ENCODE measurements around the gene SCML2.
"Not testable (repeated sequence)": the region's sequence is repeated elsewhere in the genome, so short reads cannot be mapped to it uniquely, and the experiment has no call there.

SCML2 gene

GRCh38 chrX:18271309-18271708 lies 83.2 kb downstream of the SCML2 start:
- DNase-seq (ENCODE audit: low read depth), result no peak

- no peak for DNase-seq (ENCODE audit: low read depth)
These were observed 99.4 kb downstream of the SCML2 start for GRCh38 chrX:18255059-18255458.

- DNase-seq (ENCODE audit: low read depth), result no peak
These were observed 101.7 kb downstream of the SCML2 start for GRCh38 chrX:18252644-18253359.

GRCh38 chrX:18229646-18230045 lies 124.8 kb downstream of the SCML2 start:
- not testable (repeated sequence) for DNase-seq (ENCODE audit: low read depth)

- no peak for DNase-seq (ENCODE audit: low read depth)
These were observed 126.4 kb downstream of the SCML2 start for GRCh38 chrX:18228069-18228468.

- DNase-seq (ENCODE audit: low read depth), result no peak
These were observed 127.0 kb downstream of the SCML2 start for GRCh38 chrX:18227458-18227857.

- no peak for DNase-seq (ENCODE audit: low read depth)
These were observed 133.7 kb downstream of the SCML2 start, which contains the start of gene BEND2 for GRCh38 chrX:18220786-18221185. Gene BEND2, minus strand, starts transcription at chrX:18220886. Its CDS starts 136 bp downstream, at chrX:18220750.

- peak; percentile 0 for DNase-seq (ENCODE audit: low read depth)
These were observed 144.0 kb downstream of the SCML2 start for GRCh38 chrX:18210470-18210869.

- DNase-seq (ENCODE audit: low read depth), result no peak
These were observed 147.8 kb downstream of the SCML2 start for GRCh38 chrX:18206657-18207056.

- no peak for DNase-seq (ENCODE audit: low read depth)
These were observed 150.9 kb downstream of the SCML2 start for GRCh38 chrX:18203631-18204030.

- no peak for DNase-seq (ENCODE audit: low read depth)
These were observed 159.8 kb downstream of the SCML2 start for GRCh38 chrX:18194688-18195087.

Measured in amniotic epithelial cell (primary cell).